ENCODE data around the gene DGKD. TPM values are rescaled to one million over a fixed set of nuclear protein-coding genes. Genes with fewer than 3 reads are reported as not detected.

The DGKD gene
- total RNA-seq, 2 experiments from 2014 or later, result 147 to 156 TPM

- Mint-ChIP-seq H3K27me3 (no peaks in the 10 kb centered on the region), H3K36me3 (ENCODE audit: low read depth) (peaks cover 94% of the 10 kb centered on the region), H3K9me3 (no peaks in the 10 kb centered on the region), H3K4me1 (ENCODE audit: low read depth) (no peaks in the 10 kb centered on the region), H3K27ac (no peak overlapping the region), H3K4me3 (no peak overlapping the region)
- intact Hi-C loops (cut with DNase I, micrococcal nuclease), result no loop called here
- Histone ChIP-seq H3K4me3 (ENCODE audit: low read length) (no peak overlapping the region), H3K27ac (ENCODE audit: low read depth in 1 of 2, low read length in 2 of 2) (no peak overlapping the region), H3K9me3 (ENCODE audit: control insufficient read depth in 1 of 2, insufficient read depth in 1 of 2, low read length in 2 of 2) (no peaks in the 10 kb centered on the region), H3K27me3 (ENCODE audit: control insufficient read depth in 1 of 2, insufficient read depth in 2 of 2, low read length in 2 of 2) (no peaks in the 10 kb centered on the region), H3K4me1 (ENCODE audit: insufficient read depth, low read length) (no peaks in the 10 kb centered on the region), H3K36me3 (ENCODE audit: insufficient read depth, low read length) (peaks cover 95% of the 10 kb centered on the region)
- ChIA-PET CTCF (no interaction called here), POLR2A (no interaction called here)
- no peak for DNase-seq
- no peak for ATAC-seq (ENCODE audit: poor library complexity)
- TF ChIP-seq CTCF (IDR thresholded peaks at IDR 0.05), result no peak
These were observed 110.4 kb downstream of the DGKD start for GRCh38 chr2:233464531-233465240.

GRCh38 chr2:233466991-233467603 lies 112.8 kb downstream of the DGKD start:
- H3K27me3 Mint-ChIP-seq, result no peaks in the 10 kb centered on the region
- H3K36me3 ChIP-seq (ENCODE audit: insufficient read depth, low read length), result peaks cover 93% of the 10 kb centered on the region
- no peak overlapping the region for H3K27ac ChIP-seq (ENCODE audit: low read depth in 1 of 2, low read length in 2 of 2)
- H3K9me3 Mint-ChIP-seq, result no peaks in the 10 kb centered on the region
- POLR2A ChIA-PET, result no interaction called here
- no peak overlapping the region for H3K4me3 Mint-ChIP-seq
- H3K27me3 ChIP-seq (ENCODE audit: control insufficient read depth in 1 of 2, insufficient read depth in 2 of 2, low read length in 2 of 2), result no peaks in the 10 kb centered on the region
- H3K4me1 Mint-ChIP-seq (ENCODE audit: low read depth), result no peaks in the 10 kb centered on the region
- no peak for DNase-seq
- no peak overlapping the region for H3K27ac Mint-ChIP-seq
- H3K4me3 ChIP-seq (ENCODE audit: low read length), result no peak overlapping the region
- ATAC-seq (ENCODE audit: poor library complexity), result no peak
- H3K9me3 ChIP-seq (ENCODE audit: control insufficient read depth in 1 of 2, insufficient read depth in 1 of 2, low read length in 2 of 2), result peaks cover 0 to 3% of the 10 kb centered on the region in 2 experiments
- no peaks in the 10 kb centered on the region for H3K4me1 ChIP-seq (ENCODE audit: insufficient read depth, low read length)
- intact Hi-C loops (cut with DNase I, micrococcal nuclease), result no loop called here
- no peak for TF ChIP-seq CTCF (IDR thresholded peaks at IDR 0.05)
- peaks cover 95% of the 10 kb centered on the region for H3K36me3 Mint-ChIP-seq (ENCODE audit: low read depth)
- CTCF ChIA-PET, result no interaction called here

- Histone ChIP-seq H3K9me3 (ENCODE audit: control insufficient read depth in 1 of 2, insufficient read depth in 1 of 2, low read length in 2 of 2) (peaks cover 0 to 9% of the 10 kb centered on the region in 2 experiments), H3K36me3 (ENCODE audit: insufficient read depth, low read length) (peaks cover 90% of the 10 kb centered on the region), H3K27ac (ENCODE audit: low read depth in 1 of 2, low read length in 2 of 2) (no peak overlapping the region), H3K4me3 (ENCODE audit: low read length) (no peak overlapping the region), H3K4me1 (ENCODE audit: insufficient read depth, low read length) (no peaks in the 10 kb centered on the region), H3K27me3 (ENCODE audit: control insufficient read depth in 1 of 2, insufficient read depth in 2 of 2, low read length in 2 of 2) (no peaks in the 10 kb centered on the region)
- Mint-ChIP-seq H3K9me3 (no peaks in the 10 kb centered on the region), H3K36me3 (ENCODE audit: low read depth) (peaks cover 95% of the 10 kb centered on the region), H3K4me1 (ENCODE audit: low read depth) (no peaks in the 10 kb centered on the region), H3K27me3 (no peaks in the 10 kb centered on the region), H3K27ac (no peak overlapping the region), H3K4me3 (no peak overlapping the region)
- intact Hi-C loops (cut with DNase I, micrococcal nuclease), result no loop called here
- no peak for ATAC-seq (ENCODE audit: poor library complexity)
- no peak for DNase-seq
- no peak for TF ChIP-seq CTCF (IDR thresholded peaks at IDR 0.05)
- ChIA-PET POLR2A (interaction anchor here (0.7 kb wide), 1 partner anchor 235 kb away, joined by 4 read pairs; no protein-coding TSS in a partner anchor), CTCF (no interaction called here)
These were observed 113.9 kb downstream of the DGKD start for GRCh38 chr2:233468047-233468740.

All from CD4-positive, alpha-beta T cell (primary cell).